Sigmoid colon (tissue), 7 donors: ENCODE data around the gene KIF21A. TPM values are rescaled to one million over a fixed set of nuclear protein-coding genes. Genes with fewer than 3 reads are reported as not detected.

Experiments used
- DNase-seq: peaks from one replicate; pipeline ENCODE4 v3.0.0-alpha.2; 2019
- H3K27ac ChIP-seq, 4 donors: fragments of 200-600 bp; sonication (generic); one replicate each; pipeline ENCODE4 v1.5.1; 2016 to 2019; ENCODE audit warnings: mild to moderate bottlenecking in 1 of 4
- H3K27me3 ChIP-seq, 3 donors: fragments of 200-600 bp; sonication (generic); one replicate each; pipeline ENCODE4 v1.5.1; 2019; ENCODE audit warnings: mild to moderate bottlenecking in 1 of 3
- H3K36me3 ChIP-seq, 4 donors: fragments of 200-600 bp; sonication (generic); one replicate each; pipeline ENCODE4 v1.5.1; 2016 to 2019
- H3K4me1 ChIP-seq, 4 donors: fragments of 200-600 bp; sonication (generic); one replicate each; pipeline ENCODE4 v1.5.1; 2017 to 2019
- H3K4me3 ChIP-seq, 4 donors: fragments of 200-600 bp; sonication (generic); one replicate each; pipeline ENCODE4 v1.5.1; 2017 to 2019; ENCODE audit warnings: mild to moderate bottlenecking in 2 of 4, moderate library complexity in 1 of 4
- H3K9me3 ChIP-seq, 4 donors: fragments of 200-600 bp in 3 of 4; sonication (generic) in 3 of 4; one replicate each; pipeline versions ENCODE4 v1.5.1 to v1.6.1; 2013 to 2019
- CTCF ChIP-seq, 4 experiments: fragments of 450-650 bp in 3 of 4; fragments of 200-600 bp in 1 of 4; IDR thresholded peaks; one replicate each; pipeline ENCODE4 v1.5.1; 2016 to 2019; ENCODE audit warnings: antibody characterized with exemption in 4 of 4, mild to moderate bottlenecking in 3 of 4, moderate library complexity in 2 of 4
- EP300 ChIP-seq, 4 donors: sonication (generic); formaldehyde crosslinking; IDR thresholded peaks; one replicate each; pipeline ENCODE4 v1.6.1; 2017; ENCODE audit warnings: antibody characterized with exemption in 4 of 4
- POLR2A ChIP-seq, 2 donors: fragments of 450-650 bp; IDR thresholded peaks; one replicate each; pipeline ENCODE4 v1.6.1; 2016; ENCODE audit warnings: antibody characterized with exemption in 2 of 2, mild to moderate bottlenecking in 2 of 2, moderate library complexity in 2 of 2
- POLR2AphosphoS5 ChIP-seq, 4 donors: sonication (generic); formaldehyde crosslinking; IDR thresholded peaks; one replicate each; pipeline ENCODE4 v1.6.1; 2017; ENCODE audit warnings: antibody characterized with exemption in 4 of 4
- WGBS, 2 donors: extraction: QIAGEN DNeasy Blood & Tissue Kit; methylation state at CpG; one replicate each; pipeline ENCODE4 v1.1.7; 2013; 5-methylcytosine and 5-hydroxymethylcytosine counted together
- intact Hi-C: fragments of 100-400 bp; cut with DNase I; formaldehyde crosslinking; loops from one replicate; pipeline ENCODE4 v1.15.1; 2023
- polyA plus RNA-seq, 3 donors: library from polyadenylated mRNA; stranded (reverse); fragments of 200-250 nt; gene quantifications; one replicate each; pipeline ENCODE4 v1.2.3, GENCODE V29; 2013
- total RNA-seq, 4 donors: library from RNA; depleted of rRNA; stranded (reverse); fragments of >200 nt; gene quantifications; one replicate each; pipeline ENCODE4 v1.1.0, GENCODE V29; 2016
- donor health status: healthy with polysubstance abuse.
- donor health status: Bipolar disorder and iron deficiency.
- donor health status: healthy.

Gene KIF21A
- total and polyA plus RNA-seq, 7 donors = 9.3 to 23.9 (median 16.9) TPM

GRCh38 chr12:39427360-39427808, 15.5 kb downstream of the KIF21A start:
- Histone ChIP-seq H3K36me3 (no peaks in the 10 kb centered on the region), H3K27me3 (no peaks in the 10 kb centered on the region), H3K4me3 (no peak overlapping the region), H3K9me3 (no peaks in the 10 kb centered on the region), H3K4me1 (no peaks in the 10 kb centered on the region), H3K27ac (no peak overlapping the region)
- intact Hi-C loops = no loop called here
- 69 to 80% methylated on average over 3 of the region's 3 CpGs for WGBS, 2 donors
- DNase-seq = no peak
- TF ChIP-seq EP300 (IDR thresholded peaks at IDR 0.05) (no peak), POLR2A (IDR thresholded peaks at IDR 0.05) (no peak), POLR2AphosphoS5 (IDR thresholded peaks at IDR 0.05) (no peak), CTCF (IDR thresholded peaks at IDR 0.05) (no peak)

GRCh38 chr12:39426636-39427240, 16.2 kb downstream of the KIF21A start:
- 91 to 94% methylated on average over 3 of the region's 3 CpGs for WGBS, 2 donors
- Histone ChIP-seq H3K4me3 (no peak overlapping the region), H3K27ac (no peak overlapping the region), H3K27me3 (no peaks in the 10 kb centered on the region), H3K36me3 (no peaks in the 10 kb centered on the region), H3K4me1 (no peaks in the 10 kb centered on the region), H3K9me3 (no peaks in the 10 kb centered on the region)
- TF ChIP-seq EP300 (IDR thresholded peaks at IDR 0.05) (no peak), POLR2A (IDR thresholded peaks at IDR 0.05) (no peak), CTCF (IDR thresholded peaks at IDR 0.05) (no peak), POLR2AphosphoS5 (IDR thresholded peaks at IDR 0.05) (no peak)
- intact Hi-C loops = no loop called here
- no peak for DNase-seq

- TF ChIP-seq POLR2AphosphoS5 (IDR thresholded peaks at IDR 0.05) = no peak
- no peak for TF ChIP-seq EP300 (IDR thresholded peaks at IDR 0.05)
- no peak for TF ChIP-seq CTCF (IDR thresholded peaks at IDR 0.05)
- no peak for TF ChIP-seq POLR2A (IDR thresholded peaks at IDR 0.05)
- Histone ChIP-seq H3K4me3 (no peak overlapping the region), H3K4me1 (no peaks in the 10 kb centered on the region), H3K27ac (no peak overlapping the region), H3K36me3 (no peaks in the 10 kb centered on the region), H3K27me3 (no peaks in the 10 kb centered on the region), H3K9me3 (no peaks in the 10 kb centered on the region)
- intact Hi-C loops = no loop called here
- 91 to 92% methylated on average over 2 of the region's 2 CpGs for WGBS, 2 donors
- DNase-seq = no peak
Measured at GRCh38 chr12:39420043-39420442, 22.9 kb downstream of the KIF21A start.

- no peaks in the 10 kb centered on the region for H3K27me3 ChIP-seq
- H3K4me3 ChIP-seq = no peak overlapping the region
- no peaks in the 10 kb centered on the region for H3K9me3 ChIP-seq
- H3K36me3 ChIP-seq = no peaks in the 10 kb centered on the region
- no peak overlapping the region for H3K27ac ChIP-seq
- no peak for TF ChIP-seq EP300 (IDR thresholded peaks at IDR 0.05)
- no peak for TF ChIP-seq CTCF (IDR thresholded peaks at IDR 0.05)
- TF ChIP-seq POLR2AphosphoS5 (IDR thresholded peaks at IDR 0.05) = no peak
- TF ChIP-seq POLR2A (IDR thresholded peaks at IDR 0.05) = no peak
- DNase-seq = no peak
- intact Hi-C loops = no loop called here
- 92 to 96% methylated on average over 2 of the region's 2 CpGs for WGBS, 2 donors
- no peaks in the 10 kb centered on the region for H3K4me1 ChIP-seq
Measured at GRCh38 chr12:39419471-39419870, 23.4 kb downstream of the KIF21A start.

- no peaks in the 10 kb centered on the region for H3K9me3 ChIP-seq
- no peak overlapping the region for H3K27ac ChIP-seq
- no peak for DNase-seq
- H3K27me3 ChIP-seq = no peaks in the 10 kb centered on the region
- H3K4me3 ChIP-seq = no peak overlapping the region
- H3K36me3 ChIP-seq = no peaks in the 10 kb centered on the region
- intact Hi-C loops = no loop called here
- WGBS, 2 donors = 97 to 98% methylated on average over 2 of the region's 2 CpGs
- no peaks in the 10 kb centered on the region for H3K4me1 ChIP-seq
- TF ChIP-seq POLR2A (IDR thresholded peaks at IDR 0.05) (no peak), POLR2AphosphoS5 (IDR thresholded peaks at IDR 0.05) (no peak), CTCF (IDR thresholded peaks at IDR 0.05) (no peak), EP300 (IDR thresholded peaks at IDR 0.05) (no peak)
Measured at GRCh38 chr12:39417916-39418315, 25.0 kb downstream of the KIF21A start.
